CD4-positive, alpha-beta T cell (primary cell): ENCODE results near the gene ATP2A3. TPM values are rescaled to one million over a fixed set of nuclear protein-coding genes. Genes with fewer than 3 reads are reported as not detected.

ENCODE experiments used
- ATAC-seq: fragments of 200-7000 bp; cut with Tn5 transposase; one replicate; pipeline ENCODE4 v1.10.0; 2022; ENCODE audit warnings: mild to moderate bottlenecking; ENCODE audit not compliant: poor library complexity
- CTCF ChIA-PET: fragments of 350-600 bp; sonication (Branson Sonifier 250); formaldehyde crosslinking; loops from one replicate; lab custom pipeline; 2021; ENCODE audit warnings: antibody characterized with exemption, inconsistent platforms; lab: Charles Lee
- POLR2A ChIA-PET: fragments of 350-600 bp; sonication (Branson Sonifier 250); formaldehyde crosslinking; loops from one replicate; lab custom pipeline; 2021; ENCODE audit warnings: antibody characterized with exemption, inconsistent platforms; lab: Charles Lee
- DNase-seq, 14 experiments: peaks; one replicate each; pipeline ENCODE4 v3.0.0-alpha.2; 2013 to 2020; ENCODE audit warnings: mixed read lengths in 2 of 14
- H3K27ac ChIP-seq, 2 donors: one replicate each; pipeline versions ENCODE4 v1.5.1 to v1.7.0; 2013; ENCODE audit warnings: low read length in 2 of 2, low read depth in 1 of 2, mild to moderate bottlenecking in 1 of 2
- H3K27me3 ChIP-seq, 2 experiments: 1 replicate in 1 of 2; 2 replicates in 1 of 2; pipeline versions ENCODE4 v1.6.1 to v1.7.0; 2013; ENCODE audit warnings: low read length in 2 of 2, control low read depth in 1 of 2, mild to moderate bottlenecking in 1 of 2, moderate library complexity in 1 of 2; ENCODE audit not compliant: insufficient read depth in 2 of 2, control insufficient read depth in 1 of 2
- H3K36me3 ChIP-seq: one replicate; pipeline ENCODE4 v1.6.1; 2013; ENCODE audit warnings: low read length, control low read depth; ENCODE audit not compliant: insufficient read depth
- H3K4me1 ChIP-seq: one replicate; pipeline ENCODE4 v1.6.1; 2013; ENCODE audit warnings: low read length, control low read depth; ENCODE audit not compliant: insufficient read depth
- H3K4me3 ChIP-seq: one replicate; pipeline ENCODE4 v1.5.1; 2013; ENCODE audit warnings: mild to moderate bottlenecking, low read length, moderate library complexity
- H3K9me3 ChIP-seq, 2 experiments: 1 replicate in 1 of 2; 2 replicates in 1 of 2; pipeline versions ENCODE4 v1.6.1 to v1.7.0; 2013; ENCODE audit warnings: low read length in 2 of 2, mild to moderate bottlenecking in 2 of 2, control low read depth in 1 of 2, moderate library complexity in 1 of 2; ENCODE audit not compliant: control insufficient read depth in 1 of 2, insufficient read depth in 1 of 2
- H3K27ac Mint-ChIP-seq: one replicate; pipeline ENCODE4 v1.8.0; 2020; ENCODE audit warnings: mixed read lengths
- H3K27me3 Mint-ChIP-seq: one replicate; pipeline ENCODE4 v1.8.0; 2021; ENCODE audit warnings: mixed read lengths
- H3K36me3 Mint-ChIP-seq: one replicate; pipeline ENCODE4 v1.8.0; 2021; ENCODE audit warnings: low read depth, mixed read lengths
- H3K4me1 Mint-ChIP-seq: one replicate; pipeline ENCODE4 v1.8.0; 2021; ENCODE audit warnings: low read depth, mixed read lengths
- H3K4me3 Mint-ChIP-seq: one replicate; pipeline ENCODE4 v1.8.0; 2020; ENCODE audit warnings: mild to moderate bottlenecking, mixed read lengths
- H3K9me3 Mint-ChIP-seq: one replicate; pipeline ENCODE4 v1.8.0; 2020; ENCODE audit warnings: mixed read lengths
- CTCF ChIP-seq: fragments of 200-600 bp; IDR thresholded peaks from one replicate; pipeline ENCODE4 v1.8.0; 2022; ENCODE audit warnings: antibody characterized with exemption, mild to moderate bottlenecking
- intact Hi-C, 2 experiments: fragments of 100-400 bp; cut with DNase I in 1 of 2; cut with micrococcal nuclease in 1 of 2; formaldehyde crosslinking; loops; one replicate each; pipeline versions ENCODE4 v1.15.1 to v1.9.0; 2023 to 2025; cut with DNase I, micrococcal nuclease
- total RNA-seq, 174 experiments: library from RNA in 2 of 174; stranded (reverse) in 2 of 174; gene quantifications; one replicate each; pipeline ENCODE4 v1.2.3 and lab custom pipeline; 2021 to 2026

Gene ATP2A3
- total RNA-seq, 2 experiments from 2014 or later = 197 to 199 TPM

GRCh38 chr17:3896108-3896967, 67.9 kb downstream of the ATP2A3 start:
- no peaks in the 10 kb centered on the region for H3K9me3 ChIP-seq
- H3K27ac Mint-ChIP-seq = no peak overlapping the region
- H3K4me3 Mint-ChIP-seq = no peak overlapping the region
- no peak overlapping the region for H3K4me3 ChIP-seq
- DNase-seq (no peak), ATAC-seq (no peak)
- no peaks in the 10 kb centered on the region for H3K27me3 ChIP-seq
- no peaks in the 10 kb centered on the region for H3K36me3 ChIP-seq
- no peak for TF ChIP-seq CTCF
- H3K27me3 Mint-ChIP-seq = no peaks in the 10 kb centered on the region
- H3K4me1 ChIP-seq = peaks cover 24% of the 10 kb centered on the region
- CTCF ChIA-PET = interaction anchor here (1.0 to 1.4 kb wide), 2 partner anchors 18 to 159 kb away, joined by 3 to 5 read pairs; no protein-coding TSS in a partner anchor
- no peaks in the 10 kb centered on the region for H3K9me3 Mint-ChIP-seq
- H3K4me1 Mint-ChIP-seq = peaks cover 19% of the 10 kb centered on the region
- H3K36me3 Mint-ChIP-seq = no peaks in the 10 kb centered on the region
- intact Hi-C loops = loop anchor here in 1 of 2 experiments (5.0 kb wide), 1 partner anchor 1094 kb away; no protein-coding TSS in a partner anchor
- POLR2A ChIA-PET = no interaction called here
- no peak overlapping the region for H3K27ac ChIP-seq

- Mint-ChIP-seq H3K36me3 (no peaks in the 10 kb centered on the region), H3K4me1 (peaks cover 28% of the 10 kb centered on the region), H3K27ac (no peak overlapping the region), H3K4me3 (no peak overlapping the region), H3K27me3 (no peaks in the 10 kb centered on the region), H3K9me3 (no peaks in the 10 kb centered on the region)
- intact Hi-C loops = loop anchor here in 1 of 2 experiments (5.0 kb wide), 1 partner anchor 1093 kb away; no protein-coding TSS in a partner anchor
- ATAC-seq = no peak
- H3K36me3 ChIP-seq = no peaks in the 10 kb centered on the region
- no peaks in the 10 kb centered on the region for H3K9me3 ChIP-seq
- H3K4me1 ChIP-seq = peaks cover 28% of the 10 kb centered on the region
- DNase-seq = no peak
- no peaks in the 10 kb centered on the region for H3K27me3 ChIP-seq
- H3K27ac ChIP-seq = no peak overlapping the region
- no peak overlapping the region for H3K4me3 ChIP-seq
- POLR2A ChIA-PET = interaction anchor here (1.5 kb wide), 1 partner anchor 49 kb away, joined by 5 read pairs; the partner anchor contains the start of gene NCBP3
- CTCF ChIA-PET = interaction anchor here (1.3 kb wide), 1 partner anchor 19 kb away, joined by 3 read pairs; no protein-coding TSS in a partner anchor
- TF ChIP-seq CTCF = no peak
These were observed 68.9 kb downstream of the ATP2A3 start for GRCh38 chr17:3895354-3895753.

GRCh38 chr17:3894911-3895343, 69.3 kb downstream of the ATP2A3 start:
- H3K27me3 Mint-ChIP-seq = no peaks in the 10 kb centered on the region
- H3K36me3 Mint-ChIP-seq = no peaks in the 10 kb centered on the region
- Histone ChIP-seq H3K4me1 (peaks cover 30% of the 10 kb centered on the region), H3K27me3 (no peaks in the 10 kb centered on the region), H3K9me3 (no peaks in the 10 kb centered on the region), H3K4me3 (no peak overlapping the region), H3K27ac (no peak overlapping the region), H3K36me3 (no peaks in the 10 kb centered on the region)
- no peak for ATAC-seq
- H3K27ac Mint-ChIP-seq = no peak overlapping the region
- CTCF ChIA-PET = interaction anchor here (1.2 to 1.3 kb wide), 2 partner anchors 19 to 49 kb away, joined by 3 to 4 read pairs; partner anchors contain the start of gene NCBP3
- intact Hi-C loops = loop anchor here in 1 of 2 experiments (5.0 kb wide), 1 partner anchor 1093 kb away; no protein-coding TSS in a partner anchor
- H3K4me3 Mint-ChIP-seq = no peak overlapping the region
- no peak for TF ChIP-seq CTCF
- no peak for DNase-seq
- POLR2A ChIA-PET = interaction anchor here (0.7 to 1.5 kb wide), 2 partner anchors 49 to 1208 kb away, joined by 4 to 5 read pairs; partner anchors contain the start of gene NCBP3
- no peaks in the 10 kb centered on the region for H3K9me3 Mint-ChIP-seq
- H3K4me1 Mint-ChIP-seq = peaks cover 31% of the 10 kb centered on the region
